Ovary (tissue), 9 donors: ENCODE results near the gene AKAP7. TPM values are rescaled to one million over a fixed set of nuclear protein-coding genes. Genes with fewer than 3 reads are reported as not detected.
A peak's percentile ranks its signal among the peaks of the same experiment; 100 is the strongest.

Source experiments
- DNase-seq, 5 donors: peaks; one replicate each; pipeline ENCODE4 v3.0.0-alpha.2; 2019 to 2020
- H3K27ac ChIP-seq, 2 donors: fragments of 200-600 bp; one replicate each; pipeline versions ENCODE4 v1.5.1 to v1.8.0; 2019 to 2022
- H3K27me3 ChIP-seq: fragments of 200-600 bp; one replicate; pipeline ENCODE4 v1.8.0; 2022
- H3K36me3 ChIP-seq: fragments of 200-600 bp; sonication (generic); one replicate; pipeline ENCODE4 v1.5.1; 2019
- H3K4me1 ChIP-seq: one replicate; pipeline ENCODE4 v1.8.1; 2013; ENCODE audit warnings: mild to moderate bottlenecking, moderate library complexity; ENCODE audit not compliant: insufficient read depth
- H3K4me3 ChIP-seq: fragments of 200-600 bp; sonication (generic); one replicate; pipeline ENCODE4 v1.5.1; 2017
- H3K9me3 ChIP-seq, 2 donors: fragments of 200-600 bp in 1 of 2; sonication (generic) in 1 of 2; one replicate each; pipeline versions ENCODE4 v1.5.1 to v1.8.1; 2013 to 2019; ENCODE audit warnings: mild to moderate bottlenecking in 1 of 2, moderate library complexity in 1 of 2
- CTCF ChIP-seq, 3 donors: fragments of 450-650 bp in 2 of 3; fragments of 200-600 bp in 1 of 3; IDR thresholded peaks; one replicate each; pipeline versions ENCODE4 v1.5.1 to v1.8.0; 2016 to 2022; ENCODE audit warnings: antibody characterized with exemption in 3 of 3, mild to moderate bottlenecking in 1 of 3
- EP300 ChIP-seq: sonication (generic); formaldehyde crosslinking; IDR thresholded peaks from one replicate; pipeline ENCODE4 v1.6.1; 2017; ENCODE audit warnings: antibody characterized with exemption
- POLR2A ChIP-seq: fragments of 450-650 bp; IDR thresholded peaks from one replicate; pipeline ENCODE4 v1.6.1; 2017; ENCODE audit warnings: antibody characterized with exemption, mild to moderate bottlenecking, moderate library complexity
- WGBS, 3 donors: extraction: QIAGEN DNeasy Blood & Tissue Kit in 1 of 3; methylation state at CpG; one replicate each; pipeline versions ENCODE4 v1.1.5 to v1.1.7; 2013 to 2017; 5-methylcytosine and 5-hydroxymethylcytosine counted together
- intact Hi-C, 4 donors: fragments of 100-400 bp; cut with DNase I; formaldehyde crosslinking; loops; one replicate each; pipeline versions ENCODE4 v1.11.0 to v1.15.1; 2022 to 2023
- polyA plus RNA-seq, 2 donors: library from polyadenylated mRNA; stranded (reverse); fragments of 200-250 nt in 1 of 2; fragments of 350-450 nt in 1 of 2; fragmentation: Illumina TruSeq in 1 of 2; extraction: RNeasy Lipid Tissue Mini Kit (QIAGEN cat#74804) in 1 of 2; gene quantifications; one replicate each; pipeline ENCODE4 v1.2.3, GENCODE V29; 2013 to 2014
- total RNA-seq, 7 donors: library from RNA; depleted of rRNA in 2 of 7; stranded (reverse); fragments of >200 nt in 2 of 7; fragmentation: NEBNext Ultra II Directional in 3 of 7; extraction: Animal tissue kit (Norgen Biotek cat#: 25700) in 3 of 7; gene quantifications; one replicate each; pipeline versions ENCODE4 v1.1.0 to v1.2.4, GENCODE V29; 2016 to 2023
- donor health status: DM: no; HTN: no; CAD: no; lungs with moderate emphysema.
- donor health status: DM: no; HTN: no; CAD: no.
- donor health status: Bipolar disorder and iron deficiency.
- donor health status: DM: yes; HTN: yes; CAD: no.
- donor health status: DM: no; HTN: no; CAD: no.
- donor health status: DM: yes; HTN: yes; CAD: no.

The AKAP7 gene
- total and polyA plus RNA-seq, 9 donors, result 8.4 to 38.5 (median 31.1) TPM

GRCh38 chr6:131167773-131168172 lies 32.5 kb downstream of the AKAP7 start:
- intact Hi-C loops, result loop anchor here in 1 of 4 donors (10.0 kb wide), 1 partner anchor 283 kb away; no protein-coding TSS in a partner anchor
- Histone ChIP-seq H3K4me1 (peaks cover 2% of the 10 kb centered on the region), H3K4me3 (no peak overlapping the region), H3K27me3 (no peaks in the 10 kb centered on the region), H3K27ac (no peak overlapping the region), H3K36me3 (no peaks in the 10 kb centered on the region), H3K9me3 (no peaks in the 10 kb centered on the region)
- TF ChIP-seq POLR2A (no peak), CTCF (IDR thresholded peaks at IDR 0.05) (peak in 1 of 3 donors; percentile 12)
- 40 to 50% (median 41%) methylated on average over 3 of the region's 3 CpGs for WGBS, 3 donors
- DNase-seq, result no peak

- H3K36me3 ChIP-seq, result no peaks in the 10 kb centered on the region
- H3K4me1 ChIP-seq, result no peaks in the 10 kb centered on the region
- H3K27me3 ChIP-seq, result no peaks in the 10 kb centered on the region
- H3K4me3 ChIP-seq, result no peak overlapping the region
- intact Hi-C loops, result loop anchor here in 1 of 4 donors (10.0 kb wide), 1 partner anchor 285 kb away; no protein-coding TSS in a partner anchor
- H3K27ac ChIP-seq, result no peak overlapping the region
- TF ChIP-seq EP300 (no peak), POLR2A (no peak), CTCF (IDR thresholded peaks at IDR 0.05) (no peak)
- no peak for DNase-seq
- H3K9me3 ChIP-seq, result no peaks in the 10 kb centered on the region
These were observed 34.3 kb downstream of the AKAP7 start for GRCh38 chr6:131169613-131170012.

GRCh38 chr6:131172222-131172621 lies 37.0 kb downstream of the AKAP7 start:
- no peaks in the 10 kb centered on the region for H3K36me3 ChIP-seq
- TF ChIP-seq CTCF (IDR thresholded peaks at IDR 0.05), result no peak
- TF ChIP-seq POLR2A, result no peak
- TF ChIP-seq EP300, result no peak
- H3K4me3 ChIP-seq, result no peak overlapping the region
- H3K4me1 ChIP-seq, result no peaks in the 10 kb centered on the region
- H3K9me3 ChIP-seq, result no peaks in the 10 kb centered on the region
- no peaks in the 10 kb centered on the region for H3K27me3 ChIP-seq
- no peak for DNase-seq
- intact Hi-C loops, result no loop called here
- H3K27ac ChIP-seq, result no peak overlapping the region
- 96 to 97% (median 97%) methylated on average over 1 of the region's 1 CpG for WGBS, 3 donors

GRCh38 chr6:131173680-131174079 lies 38.4 kb downstream of the AKAP7 start:
- Histone ChIP-seq H3K4me1 (no peaks in the 10 kb centered on the region), H3K27ac (no peak overlapping the region), H3K27me3 (no peaks in the 10 kb centered on the region), H3K36me3 (no peaks in the 10 kb centered on the region), H3K9me3 (no peaks in the 10 kb centered on the region), H3K4me3 (no peak overlapping the region)
- TF ChIP-seq CTCF (IDR thresholded peaks at IDR 0.05), result no peak
- no peak for TF ChIP-seq EP300
- TF ChIP-seq POLR2A, result no peak
- intact Hi-C loops, result no loop called here
- 9 to 36% (median 22%) methylated on average over 1 of the region's 1 CpG for WGBS, 3 donors
- DNase-seq, result no peak

- Histone ChIP-seq H3K9me3 (no peaks in the 10 kb centered on the region), H3K27ac (no peak overlapping the region), H3K4me3 (no peak overlapping the region), H3K36me3 (no peaks in the 10 kb centered on the region), H3K4me1 (no peaks in the 10 kb centered on the region), H3K27me3 (no peaks in the 10 kb centered on the region)
- TF ChIP-seq EP300 (no peak), POLR2A (no peak), CTCF (IDR thresholded peaks at IDR 0.05) (no peak)
- intact Hi-C loops, result no loop called here
- DNase-seq, result no peak
- 90 to 95% (median 95%) methylated on average over 2 of the region's 2 CpGs for WGBS, 3 donors
These were observed 40.3 kb downstream of the AKAP7 start for GRCh38 chr6:131175564-131175963.
